ENCODE measurements around the gene GPR156. TPM values are rescaled to one million over a fixed set of nuclear protein-coding genes. Genes with fewer than 3 reads are reported as not detected.
A peak's percentile ranks its signal among the peaks of the same experiment; 100 is the strongest.

Gene GPR156
- total and polyA plus RNA-seq, 2 donors from 2014 or later: 0.17 to 0.50 TPM

DNA sequence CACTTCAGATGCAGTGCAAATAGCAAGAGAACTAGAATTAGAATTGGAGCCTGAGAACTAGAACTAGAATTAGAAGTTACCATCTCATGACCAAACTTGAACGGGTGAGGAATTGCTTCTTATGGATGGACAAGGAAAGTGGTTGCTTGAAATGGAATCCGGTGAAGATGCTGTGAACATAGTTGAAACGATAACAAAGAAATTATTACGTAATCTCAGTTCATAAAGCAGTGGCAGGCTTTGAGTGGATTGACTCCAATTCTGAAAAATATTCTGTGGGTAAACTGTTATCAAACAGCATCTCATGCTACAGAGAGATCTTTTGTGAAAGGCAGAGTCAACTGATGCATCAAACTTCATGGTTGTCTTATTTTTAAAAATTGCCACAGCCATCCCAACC, 142.8 kb downstream of the GPR156 start:
- intact Hi-C loops (cut with DNase I): no loop called here
- no peak for FAIRE-seq

GRCh38 chr3:120140098-120140742, 144.8 kb downstream of the GPR156 start:
- Histone ChIP-seq H3K27ac (ENCODE audit: low read depth in 2 of 2, low read length in 2 of 2) (no peak overlapping the region), H3K4me3 (ENCODE audit: low read length in 3 of 3) (no peak overlapping the region), H3K4me1 (ENCODE audit: control insufficient read depth in 2 of 3, insufficient read depth in 2 of 3, low read depth in 1 of 3, low read length in 3 of 3) (peaks cover 0 to 7% (median 0%) of the 10 kb centered on the region in 3 donors), H3K9ac (ENCODE audit: low read length in 3 of 3) (no peak overlapping the region), H3K9me3 (ENCODE audit: control insufficient read depth in 2 of 3, insufficient read depth in 1 of 3, low read length in 3 of 3) (no peaks in the 10 kb centered on the region), H3K27me3 (ENCODE audit: control insufficient read depth, insufficient read depth, low read length) (no peaks in the 10 kb centered on the region), H3K36me3 (ENCODE audit: control insufficient read depth in 2 of 3, insufficient read depth in 3 of 3, low read length in 3 of 3) (no peaks in the 10 kb centered on the region)
- TF ChIP-seq, protein P1, sequence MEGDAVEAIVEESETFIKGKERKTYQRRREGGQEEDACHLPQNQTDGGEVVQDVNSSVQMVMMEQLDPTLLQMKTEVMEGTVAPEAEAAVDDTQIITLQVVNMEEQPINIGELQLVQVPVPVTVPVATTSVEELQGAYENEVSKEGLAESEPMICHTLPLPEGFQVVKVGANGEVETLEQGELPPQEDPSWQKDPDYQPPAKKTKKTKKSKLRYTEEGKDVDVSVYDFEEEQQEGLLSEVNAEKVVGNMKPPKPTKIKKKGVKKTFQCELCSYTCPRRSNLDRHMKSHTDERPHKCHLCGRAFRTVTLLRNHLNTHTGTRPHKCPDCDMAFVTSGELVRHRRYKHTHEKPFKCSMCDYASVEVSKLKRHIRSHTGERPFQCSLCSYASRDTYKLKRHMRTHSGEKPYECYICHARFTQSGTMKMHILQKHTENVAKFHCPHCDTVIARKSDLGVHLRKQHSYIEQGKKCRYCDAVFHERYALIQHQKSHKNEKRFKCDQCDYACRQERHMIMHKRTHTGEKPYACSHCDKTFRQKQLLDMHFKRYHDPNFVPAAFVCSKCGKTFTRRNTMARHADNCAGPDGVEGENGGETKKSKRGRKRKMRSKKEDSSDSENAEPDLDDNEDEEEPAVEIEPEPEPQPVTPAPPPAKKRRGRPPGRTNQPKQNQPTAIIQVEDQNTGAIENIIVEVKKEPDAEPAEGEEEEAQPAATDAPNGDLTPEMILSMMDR (IDR thresholded peaks at IDR 0.05; ENCODE audit: borderline replicate concordance, extremely low read depth, insufficient read depth): no peak
- peak in 1 of 5 donors; percentile 70 for DNase-seq
- FAIRE-seq: no peak
- intact Hi-C loops (cut with DNase I): no loop called here

More for the DNA sequence above, 142.8 kb downstream of the GPR156 start:
- Histone ChIP-seq H3K27ac (ENCODE audit: low read depth in 2 of 2, low read length in 2 of 2) (no peak overlapping the region), H3K36me3 (ENCODE audit: control insufficient read depth in 2 of 3, insufficient read depth in 3 of 3, low read length in 3 of 3) (no peaks in the 10 kb centered on the region), H3K9ac (ENCODE audit: low read length in 3 of 3) (no peak overlapping the region), H3K4me3 (ENCODE audit: low read length in 3 of 3) (no peak overlapping the region), H3K27me3 (ENCODE audit: control insufficient read depth, insufficient read depth, low read length) (no peaks in the 10 kb centered on the region), H3K4me1 (ENCODE audit: control insufficient read depth in 2 of 3, insufficient read depth in 2 of 3, low read depth in 1 of 3, low read length in 3 of 3) (peaks cover 0 to 7% (median 0%) of the 10 kb centered on the region in 3 donors), H3K9me3 (ENCODE audit: control insufficient read depth in 2 of 3, insufficient read depth in 1 of 3, low read length in 3 of 3) (no peaks in the 10 kb centered on the region)
- no peak for DNase-seq
- TF ChIP-seq, protein P1 (IDR thresholded peaks at IDR 0.05; ENCODE audit: borderline replicate concordance, extremely low read depth, insufficient read depth): no peak

- H3K9ac ChIP-seq (ENCODE audit: low read length in 3 of 3): no peak overlapping the region
- H3K36me3 ChIP-seq (ENCODE audit: control insufficient read depth in 2 of 3, insufficient read depth in 3 of 3, low read length in 3 of 3): no peaks in the 10 kb centered on the region
- TF ChIP-seq, protein P1 (IDR thresholded peaks at IDR 0.05; ENCODE audit: borderline replicate concordance, extremely low read depth, insufficient read depth): no peak
- intact Hi-C loops (cut with DNase I): no loop called here
- no peak for FAIRE-seq
- H3K4me3 ChIP-seq (ENCODE audit: low read length in 3 of 3): no peak overlapping the region
- H3K4me1 ChIP-seq (ENCODE audit: control insufficient read depth in 2 of 3, insufficient read depth in 2 of 3, low read depth in 1 of 3, low read length in 3 of 3): peaks cover 0 to 4% (median 0%) of the 10 kb centered on the region in 3 donors
- no peak for DNase-seq
- H3K27ac ChIP-seq (ENCODE audit: low read depth in 2 of 2, low read length in 2 of 2): no peak overlapping the region
- no peaks in the 10 kb centered on the region for H3K27me3 ChIP-seq (ENCODE audit: control insufficient read depth, insufficient read depth, low read length)
- H3K9me3 ChIP-seq (ENCODE audit: control insufficient read depth in 2 of 3, insufficient read depth in 1 of 3, low read length in 3 of 3): no peaks in the 10 kb centered on the region
Measured at GRCh38 chr3:120139140-120139539, 145.9 kb downstream of the GPR156 start.

Measured in kidney (tissue), 14 donors.